Measurements from ENCODE around the gene PROSER1. TPM values are rescaled to one million over a fixed set of nuclear protein-coding genes. Genes with fewer than 3 reads are reported as not detected.

PROSER1 gene
- total RNA-seq, 6 experiments from 2014 or later = 15.2 to 19.6 (median 18.3) TPM

DNA sequence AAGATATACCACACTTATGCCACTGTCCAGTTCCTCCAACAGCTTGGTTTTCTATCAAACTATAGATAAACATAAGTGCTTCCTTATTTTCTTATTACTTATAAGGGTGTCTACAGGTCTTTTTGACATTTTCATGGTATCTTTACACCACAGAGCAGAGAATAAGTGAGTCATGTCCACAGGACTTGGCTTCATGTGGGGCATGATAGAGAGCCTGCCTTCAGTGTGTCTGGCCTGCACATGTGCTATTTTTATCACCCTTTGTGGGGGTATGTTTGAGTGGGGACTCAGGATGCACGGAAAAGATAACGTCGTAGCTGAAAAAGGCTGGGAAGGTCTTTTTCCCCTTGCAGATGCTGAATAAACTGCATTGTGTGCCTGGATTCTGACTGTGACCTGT, 39.1 kb downstream of the PROSER1 start:
- no peak overlapping the region for H3K27ac Mint-ChIP-seq
- no peaks in the 10 kb centered on the region for H3K4me1 Mint-ChIP-seq (ENCODE audit: low read depth)
- DNase-seq = no peak
- H3K9me3 Mint-ChIP-seq = no peaks in the 10 kb centered on the region
- H3K36me3 Mint-ChIP-seq (ENCODE audit: low read depth) = no peaks in the 10 kb centered on the region
- H3K4me3 Mint-ChIP-seq = no peak overlapping the region
- no peaks in the 10 kb centered on the region for H3K27me3 Mint-ChIP-seq (ENCODE audit: insufficient read depth)
- no peak for TF ChIP-seq CTCF (IDR thresholded peaks at IDR 0.05)

DNA sequence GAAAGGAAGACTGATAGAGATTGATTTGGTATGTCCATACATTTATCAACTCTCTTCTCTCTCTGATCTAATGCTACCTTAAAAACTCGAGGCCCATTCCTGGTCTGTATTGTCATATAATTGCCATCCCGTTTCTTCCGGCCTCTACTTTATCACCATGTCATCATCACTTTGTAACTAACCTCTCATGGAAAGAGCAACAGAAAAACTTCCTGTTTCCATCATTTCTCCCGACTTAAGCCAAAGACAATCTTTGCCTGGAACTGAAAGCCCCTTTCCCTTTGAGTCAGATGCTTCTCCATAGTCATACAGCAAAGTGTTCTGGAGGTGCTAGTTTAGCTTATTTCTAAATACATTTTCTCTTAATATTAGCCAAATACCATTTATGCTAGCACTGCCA, 44.5 kb downstream of the PROSER1 start:
- H3K27ac Mint-ChIP-seq = no peak overlapping the region
- DNase-seq = no peak
- H3K27me3 Mint-ChIP-seq (ENCODE audit: insufficient read depth) = no peaks in the 10 kb centered on the region
- no peaks in the 10 kb centered on the region for H3K9me3 Mint-ChIP-seq
- no peak for TF ChIP-seq CTCF (IDR thresholded peaks at IDR 0.05)
- no peaks in the 10 kb centered on the region for H3K36me3 Mint-ChIP-seq (ENCODE audit: low read depth)
- no peak overlapping the region for H3K4me3 Mint-ChIP-seq
- H3K4me1 Mint-ChIP-seq (ENCODE audit: low read depth) = no peaks in the 10 kb centered on the region

- H3K27ac Mint-ChIP-seq = no peak within 1 kb of the TSS
- DNase-seq = no peak
- no peaks in the 10 kb centered on the region for H3K9me3 Mint-ChIP-seq
- H3K4me3 Mint-ChIP-seq = no peak within 1 kb of the TSS
- H3K36me3 Mint-ChIP-seq (ENCODE audit: low read depth) = no peaks in the 10 kb centered on the region
- no peaks in the 10 kb centered on the region for H3K4me1 Mint-ChIP-seq (ENCODE audit: low read depth)
- no peaks in the 10 kb centered on the region for H3K27me3 Mint-ChIP-seq (ENCODE audit: insufficient read depth)
- no peak for TF ChIP-seq CTCF (IDR thresholded peaks at IDR 0.05)
These were observed 47.2 kb downstream of the PROSER1 start, which contains the start of gene STOML3 for GRCh38 chr13:38990693-38991092. Gene STOML3, minus strand, starts transcription at chr13:38990831. Its CDS starts 110 bp downstream, at chr13:38990721.

DNA sequence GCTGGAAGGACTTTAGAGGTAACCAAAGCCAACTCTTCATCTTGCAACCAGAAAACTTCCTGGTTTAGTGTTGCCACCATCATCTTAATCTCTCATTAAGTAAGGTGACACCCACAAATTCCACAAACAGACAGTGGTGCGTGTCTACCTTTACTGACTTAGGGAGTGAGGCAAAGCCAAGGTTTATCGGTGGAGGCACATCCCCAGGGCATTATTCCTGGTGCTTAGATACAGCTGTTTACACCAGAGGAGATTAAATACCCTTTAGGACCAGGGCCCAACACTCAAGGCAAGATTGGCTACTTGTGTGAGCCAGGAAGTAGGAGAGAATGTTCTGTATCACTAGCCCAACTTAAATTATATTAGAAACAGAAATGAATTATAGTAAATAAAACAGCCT, 56.8 kb downstream of the PROSER1 start:
- no peak overlapping the region for H3K27ac Mint-ChIP-seq

GRCh38 chr13:38980750-38981078, 57.2 kb downstream of the PROSER1 start:
- Mint-ChIP-seq H3K4me3 (no peak overlapping the region), H3K36me3 (ENCODE audit: low read depth) (no peaks in the 10 kb centered on the region), H3K4me1 (ENCODE audit: low read depth) (no peaks in the 10 kb centered on the region), H3K27me3 (ENCODE audit: insufficient read depth) (peaks cover 12% of the 10 kb centered on the region), H3K9me3 (no peaks in the 10 kb centered on the region), H3K27ac (no peak overlapping the region)
- TF ChIP-seq CTCF (IDR thresholded peaks at IDR 0.05) = no peak
- no peak for DNase-seq

More for the DNA sequence above, 56.8 kb downstream of the PROSER1 start:
- no peak overlapping the region for H3K4me3 Mint-ChIP-seq
- no peak for TF ChIP-seq CTCF (IDR thresholded peaks at IDR 0.05)
- no peak for DNase-seq
- H3K36me3 Mint-ChIP-seq (ENCODE audit: low read depth) = no peaks in the 10 kb centered on the region
- H3K27me3 Mint-ChIP-seq (ENCODE audit: insufficient read depth) = peaks cover 10% of the 10 kb centered on the region
- no peaks in the 10 kb centered on the region for H3K9me3 Mint-ChIP-seq
- H3K4me1 Mint-ChIP-seq (ENCODE audit: low read depth) = no peaks in the 10 kb centered on the region
